Measurements from ENCODE around the gene INHBC. TPM values are rescaled to one million over a fixed set of nuclear protein-coding genes. Genes with fewer than 3 reads are reported as not detected.
A peak's percentile ranks its signal among the peaks of the same experiment; 100 is the strongest.

Gene INHBC
- total and polyA plus RNA-seq, 7 donors = 0.05 to 0.21 (median 0.18) TPM; not detected in 4

DNA sequence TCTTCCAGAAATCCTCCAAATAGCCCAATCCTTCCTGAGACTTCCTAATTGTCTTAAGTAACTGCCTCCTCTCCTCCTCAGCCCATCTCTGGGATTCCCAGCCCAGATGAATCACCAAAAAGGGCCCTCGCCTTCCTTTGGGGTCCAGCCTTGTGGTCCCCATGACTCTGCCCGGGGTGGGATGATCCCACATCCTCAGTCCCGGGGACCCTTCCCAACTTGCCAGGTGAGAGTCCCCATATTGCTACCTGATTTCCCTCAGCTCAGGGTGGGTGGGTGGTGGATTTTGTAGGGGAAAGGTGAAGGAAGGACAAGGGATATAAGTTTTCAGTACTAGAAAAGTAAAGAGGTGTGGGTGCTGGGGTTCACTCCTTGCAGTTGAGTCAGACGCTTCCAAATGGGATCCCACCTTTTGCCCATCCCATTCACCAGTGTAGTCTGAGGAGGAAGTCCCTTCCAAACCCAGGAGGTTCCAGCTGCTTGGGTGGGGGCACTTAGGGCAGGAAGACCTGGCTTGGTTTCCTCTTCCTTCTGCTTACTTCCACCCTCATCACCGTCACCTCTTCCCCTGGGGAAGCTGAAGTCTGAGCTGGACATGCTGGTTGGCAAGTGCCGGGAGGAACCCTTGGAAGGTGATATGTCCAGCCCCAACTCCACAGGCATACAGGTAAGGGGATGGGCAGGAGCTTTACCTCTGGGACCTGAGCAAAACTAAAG, 30.6 kb downstream of the INHBC start:
- no peak for DNase-seq
- no peaks in the 10 kb centered on the region for H3K9me3 ChIP-seq
- H3K4me3 ChIP-seq = no peak overlapping the region
- no peak overlapping the region for H3K27ac ChIP-seq
- ATAC-seq = no peak
- intact Hi-C loops (cut with DNase I) = loop anchor here (2.0 to 10.0 kb wide), 3 partner anchors 160 to 252 kb away; partner anchors contain the start of gene NXPH4 (in 1 of the 2)
- WGBS, 3 donors = 79 to 84% (median 82%) methylated on average over 6 of the region's 6 CpGs
- peaks cover 20% of the 10 kb centered on the region for H3K4me1 ChIP-seq
- H3K27me3 ChIP-seq (ENCODE audit: insufficient read depth in 3 of 3, low read length in 2 of 3) = peaks cover 0 to 9% (median 6%) of the 10 kb centered on the region in 3 donors
- H3K36me3 ChIP-seq (ENCODE audit: insufficient read depth in 1 of 2, low read depth in 1 of 2) = no peaks in the 10 kb centered on the region
- TF ChIP-seq, protein P1, sequence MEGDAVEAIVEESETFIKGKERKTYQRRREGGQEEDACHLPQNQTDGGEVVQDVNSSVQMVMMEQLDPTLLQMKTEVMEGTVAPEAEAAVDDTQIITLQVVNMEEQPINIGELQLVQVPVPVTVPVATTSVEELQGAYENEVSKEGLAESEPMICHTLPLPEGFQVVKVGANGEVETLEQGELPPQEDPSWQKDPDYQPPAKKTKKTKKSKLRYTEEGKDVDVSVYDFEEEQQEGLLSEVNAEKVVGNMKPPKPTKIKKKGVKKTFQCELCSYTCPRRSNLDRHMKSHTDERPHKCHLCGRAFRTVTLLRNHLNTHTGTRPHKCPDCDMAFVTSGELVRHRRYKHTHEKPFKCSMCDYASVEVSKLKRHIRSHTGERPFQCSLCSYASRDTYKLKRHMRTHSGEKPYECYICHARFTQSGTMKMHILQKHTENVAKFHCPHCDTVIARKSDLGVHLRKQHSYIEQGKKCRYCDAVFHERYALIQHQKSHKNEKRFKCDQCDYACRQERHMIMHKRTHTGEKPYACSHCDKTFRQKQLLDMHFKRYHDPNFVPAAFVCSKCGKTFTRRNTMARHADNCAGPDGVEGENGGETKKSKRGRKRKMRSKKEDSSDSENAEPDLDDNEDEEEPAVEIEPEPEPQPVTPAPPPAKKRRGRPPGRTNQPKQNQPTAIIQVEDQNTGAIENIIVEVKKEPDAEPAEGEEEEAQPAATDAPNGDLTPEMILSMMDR (IDR thresholded peaks at IDR 0.05) = no peak

DNA sequence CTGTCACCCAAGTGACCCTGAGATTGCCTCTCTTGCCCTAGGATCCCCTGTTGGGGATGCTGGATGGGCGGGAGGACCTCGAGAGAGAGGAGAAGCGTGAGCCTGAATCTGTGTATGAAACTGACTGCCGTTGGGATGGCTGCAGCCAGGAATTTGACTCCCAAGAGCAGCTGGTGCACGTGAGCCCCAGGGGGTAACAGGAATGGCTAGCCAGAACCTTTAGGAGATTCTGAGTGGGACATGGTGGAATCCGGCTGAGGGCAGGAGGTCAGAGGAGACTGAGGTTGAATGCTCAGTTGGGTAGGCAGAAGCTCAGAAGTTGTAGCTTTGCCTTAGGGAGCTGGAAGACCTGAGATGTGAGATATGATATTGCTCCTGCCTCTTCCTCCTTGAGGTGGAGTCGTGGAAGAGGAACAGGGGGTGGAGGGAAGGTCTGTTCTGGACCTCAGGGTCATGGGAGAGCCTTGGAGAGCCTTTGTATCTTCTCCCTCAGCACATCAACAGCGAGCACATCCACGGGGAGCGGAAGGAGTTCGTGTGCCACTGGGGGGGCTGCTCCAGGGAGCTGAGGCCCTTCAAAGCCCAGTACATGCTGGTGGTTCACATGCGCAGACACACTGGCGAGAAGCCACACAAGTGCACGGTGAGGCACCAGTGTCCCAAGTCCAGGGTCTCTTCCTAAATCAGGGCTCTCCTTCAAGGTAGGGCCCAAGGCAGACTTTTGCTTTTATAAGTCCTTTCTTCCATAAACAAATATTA, 31.3 kb downstream of the INHBC start:
- DNase-seq = peak in 1 of 2 donors; percentile 42
- no peak overlapping the region for H3K4me3 ChIP-seq
- no peaks in the 10 kb centered on the region for H3K36me3 ChIP-seq (ENCODE audit: insufficient read depth in 1 of 2, low read depth in 1 of 2)
- peaks cover 0 to 14% (median 4%) of the 10 kb centered on the region in 3 donors for H3K27me3 ChIP-seq (ENCODE audit: insufficient read depth in 3 of 3, low read length in 2 of 3)
- intact Hi-C loops (cut with DNase I) = loop anchor here (2.0 to 10.0 kb wide), 3 partner anchors 159 to 253 kb away; partner anchors contain the start of gene NXPH4 (in 1 of the 2)
- no peaks in the 10 kb centered on the region for H3K9me3 ChIP-seq
- 70 to 74% (median 71%) methylated on average over 14 of the region's 14 CpGs for WGBS, 3 donors
- TF ChIP-seq, protein P1 (IDR thresholded peaks at IDR 0.05) = no peak
- peaks cover 18% of the 10 kb centered on the region for H3K4me1 ChIP-seq
- H3K27ac ChIP-seq = no peak overlapping the region
- ATAC-seq = no peak

GRCh38 chr12:57467212-57467874, 32.8 kb downstream of the INHBC start:
- intact Hi-C loops (cut with DNase I) = loop anchor here in 1 of 2 donors (10.0 kb wide), 2 partner anchors 157 to 253 kb away; partner anchors contain the start of gene NXPH4
- H3K4me3 ChIP-seq = no peak overlapping the region
- WGBS, 3 donors = 90 to 93% (median 91%) methylated on average over 12 of the region's 12 CpGs
- TF ChIP-seq, protein P1 (IDR thresholded peaks at IDR 0.05) = no peak
- DNase-seq = no peak
- H3K36me3 ChIP-seq (ENCODE audit: insufficient read depth in 1 of 2, low read depth in 1 of 2) = no peaks in the 10 kb centered on the region
- no peak for ATAC-seq
- no peaks in the 10 kb centered on the region for H3K9me3 ChIP-seq
- H3K27ac ChIP-seq = no peak overlapping the region
- H3K4me1 ChIP-seq = peaks cover 4% of the 10 kb centered on the region
- H3K27me3 ChIP-seq (ENCODE audit: insufficient read depth in 3 of 3, low read length in 2 of 3) = peaks cover 0 to 16% (median 0%) of the 10 kb centered on the region in 3 donors

DNA sequence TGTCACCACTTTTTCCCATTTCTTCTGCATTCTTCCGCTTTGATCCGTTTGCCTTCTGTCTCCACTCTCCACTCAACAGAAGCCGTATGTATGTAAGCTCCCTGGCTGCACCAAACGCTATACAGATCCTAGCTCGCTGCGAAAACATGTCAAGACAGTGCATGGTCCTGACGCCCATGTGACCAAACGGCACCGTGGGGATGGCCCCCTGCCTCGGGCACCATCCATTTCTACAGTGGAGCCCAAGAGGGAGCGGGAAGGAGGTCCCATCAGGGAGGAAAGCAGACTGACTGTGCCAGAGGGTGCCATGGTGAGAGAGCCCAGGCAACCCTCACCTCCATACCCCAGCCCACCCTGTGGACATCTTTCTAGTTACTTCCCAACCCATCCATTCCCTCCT, 33.3 kb downstream of the INHBC start:
- ATAC-seq (no peak), DNase-seq (no peak)
- 81 to 87% (median 82%) methylated on average over 11 of the region's 11 CpGs for WGBS, 3 donors
- Histone ChIP-seq H3K27ac (no peak overlapping the region), H3K4me3 (no peak overlapping the region), H3K36me3 (ENCODE audit: insufficient read depth in 1 of 2, low read depth in 1 of 2) (no peaks in the 10 kb centered on the region), H3K4me1 (peaks cover under 1% of the 10 kb centered on the region), H3K27me3 (ENCODE audit: insufficient read depth in 3 of 3, low read length in 2 of 3) (peaks cover 0 to 22% (median 0%) of the 10 kb centered on the region in 3 donors), H3K9me3 (no peaks in the 10 kb centered on the region)
- TF ChIP-seq, protein P1 (IDR thresholded peaks at IDR 0.05) = no peak
- intact Hi-C loops (cut with DNase I) = loop anchor here in 1 of 2 donors (10.0 kb wide), 2 partner anchors 157 to 253 kb away; partner anchors contain the start of gene NXPH4
